Measurements from ENCODE around the gene LAMA5.

- peak; percentile 28 for TF ChIP-seq POLR2A (IDR thresholded peaks at IDR 0.05)
- TF ChIP-seq CTCF (IDR thresholded peaks at IDR 0.05) = peak in 2 of 4 experiments; percentile 60 to 62
Measured at GRCh38 chr20:62407221-62407992, 40.3 kb upstream of the LAMA5 start, which contains the start of gene CABLES2.

All from prostate gland (tissue), 2 donors.